Erythroblast (primary cell): Measurements from ENCODE around the gene NMT1.

Experiments
- GATA1 ChIP-seq: IDR thresholded peaks from 2 replicates; pipeline ENCODE4 v1.6.1; 2011; ENCODE audit warnings: low read depth, mild to moderate bottlenecking, control low read depth, low read length, moderate library complexity
- POLR2A ChIP-seq: IDR thresholded peaks from 2 replicates; pipeline ENCODE4 v1.6.1; 2011; ENCODE audit warnings: mild to moderate bottlenecking, low read length

DNA sequence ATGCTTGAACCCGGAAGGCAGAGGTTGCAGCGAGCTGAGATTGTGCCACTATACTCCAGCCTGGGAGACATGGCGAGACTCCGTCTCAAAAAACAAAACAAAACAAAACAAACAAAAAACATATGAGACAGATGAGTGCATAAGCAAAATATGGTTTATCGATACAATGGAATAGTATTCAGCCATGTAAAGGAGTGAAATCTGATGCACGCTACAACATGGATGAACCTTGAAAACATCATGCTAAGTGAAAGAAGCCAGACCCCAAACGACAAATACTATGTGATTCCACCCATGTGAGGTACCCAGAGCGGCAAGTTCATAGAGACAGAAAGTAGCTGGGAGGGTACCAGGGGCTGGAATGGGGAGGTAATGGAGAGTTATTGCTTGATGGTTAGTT is 64.4 kb downstream of the NMT1 start:
- TF ChIP-seq POLR2A (no peak), GATA1 (no peak)
